Endothelial cell of umbilical vein (primary cell): ENCODE results near the gene NR5A1.

Source experiments
- EZH2 ChIP-seq: IDR thresholded peaks from 2 replicates; pipeline ENCODE4 v1.6.1; 2012; ENCODE audit warnings: borderline replicate concordance, low read depth, mild to moderate bottlenecking, moderate library complexity, low read length, inconsistent platforms; ENCODE audit not compliant: severe bottlenecking
- FOS ChIP-seq: IDR thresholded peaks from 2 replicates; pipeline ENCODE4 v1.6.1; 2011; ENCODE audit warnings: mild to moderate bottlenecking, low read length, moderate library complexity, borderline replicate concordance; ENCODE audit not compliant: insufficient read depth
- GATA2 ChIP-seq: IDR thresholded peaks from 2 replicates; pipeline ENCODE4 v1.7.0; 2011; ENCODE audit warnings: low read depth, mild to moderate bottlenecking, moderate library complexity, mixed read lengths, low read length; ENCODE audit not compliant: insufficient read length, insufficient read depth
- JUN ChIP-seq: IDR thresholded peaks from 2 replicates; pipeline ENCODE4 v1.6.1; 2011; ENCODE audit warnings: borderline replicate concordance, low read depth; ENCODE audit not compliant: insufficient read length, insufficient read depth
- MAX ChIP-seq: IDR thresholded peaks from 2 replicates; pipeline ENCODE4 v1.6.1; 2011; ENCODE audit not compliant: insufficient read depth, insufficient read length
- POLR2A ChIP-seq: IDR thresholded peaks from 2 replicates; pipeline ENCODE4 v1.6.1; 2012; ENCODE audit warnings: low read depth, mild to moderate bottlenecking, control low read depth, low read length
- POLR2AphosphoS5 ChIP-seq: IDR thresholded peaks from 2 replicates; pipeline ENCODE4 v1.6.1; 2012; ENCODE audit warnings: low read depth, mild to moderate bottlenecking, control low read depth, low read length, moderate library complexity; ENCODE audit not compliant: insufficient read depth
- TF ChIP-seq, protein P1 (sequence below), 2 donors: IDR thresholded peaks; 1 replicate in 1 of 2; 2 replicates in 1 of 2; pipeline ENCODE4 v1.5.1; 2011; ENCODE audit warnings: low read length in 2 of 2, mild to moderate bottlenecking in 2 of 2, moderate library complexity in 2 of 2, control low read depth in 1 of 2, inconsistent platforms in 1 of 2, low read depth in 1 of 2; ENCODE audit not compliant: insufficient read depth in 1 of 2; ENCODE audit errors: extremely low read depth in 1 of 2

- TF ChIP-seq POLR2AphosphoS5: no peak
- TF ChIP-seq POLR2A: no peak
- TF ChIP-seq, protein P1, sequence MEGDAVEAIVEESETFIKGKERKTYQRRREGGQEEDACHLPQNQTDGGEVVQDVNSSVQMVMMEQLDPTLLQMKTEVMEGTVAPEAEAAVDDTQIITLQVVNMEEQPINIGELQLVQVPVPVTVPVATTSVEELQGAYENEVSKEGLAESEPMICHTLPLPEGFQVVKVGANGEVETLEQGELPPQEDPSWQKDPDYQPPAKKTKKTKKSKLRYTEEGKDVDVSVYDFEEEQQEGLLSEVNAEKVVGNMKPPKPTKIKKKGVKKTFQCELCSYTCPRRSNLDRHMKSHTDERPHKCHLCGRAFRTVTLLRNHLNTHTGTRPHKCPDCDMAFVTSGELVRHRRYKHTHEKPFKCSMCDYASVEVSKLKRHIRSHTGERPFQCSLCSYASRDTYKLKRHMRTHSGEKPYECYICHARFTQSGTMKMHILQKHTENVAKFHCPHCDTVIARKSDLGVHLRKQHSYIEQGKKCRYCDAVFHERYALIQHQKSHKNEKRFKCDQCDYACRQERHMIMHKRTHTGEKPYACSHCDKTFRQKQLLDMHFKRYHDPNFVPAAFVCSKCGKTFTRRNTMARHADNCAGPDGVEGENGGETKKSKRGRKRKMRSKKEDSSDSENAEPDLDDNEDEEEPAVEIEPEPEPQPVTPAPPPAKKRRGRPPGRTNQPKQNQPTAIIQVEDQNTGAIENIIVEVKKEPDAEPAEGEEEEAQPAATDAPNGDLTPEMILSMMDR (IDR thresholded peaks at IDR 0.05; ENCODE audit: extremely low read depth in 1 of 2, insufficient read depth in 1 of 2, low read depth in 1 of 2, low read length in 2 of 2): no peak
- TF ChIP-seq JUN: no peak
- TF ChIP-seq EZH2: no peak
- no peak for TF ChIP-seq GATA2
- no peak for TF ChIP-seq MAX
- no peak for TF ChIP-seq FOS
Observed at GRCh38 chr9:124498040-124498439, 9.2 kb downstream of the NR5A1 start.
